GM12892 (cell line): ENCODE results near the gene BTBD17.

Experiments
- POLR2A ChIP-seq: IDR thresholded peaks from 2 replicates; pipeline ENCODE4 v1.6.1; 2011; ENCODE audit warnings: low read depth, low read length, control low read depth
- POLR2AphosphoS5 ChIP-seq: IDR thresholded peaks from 2 replicates; pipeline ENCODE4 v1.6.1; 2011; ENCODE audit warnings: low read depth, low read length, control low read depth
- TAF1 ChIP-seq: IDR thresholded peaks from 2 replicates; pipeline ENCODE4 v1.6.1; 2011; ENCODE audit warnings: low read depth, mild to moderate bottlenecking, control low read depth, low read length, borderline replicate concordance

DNA sequence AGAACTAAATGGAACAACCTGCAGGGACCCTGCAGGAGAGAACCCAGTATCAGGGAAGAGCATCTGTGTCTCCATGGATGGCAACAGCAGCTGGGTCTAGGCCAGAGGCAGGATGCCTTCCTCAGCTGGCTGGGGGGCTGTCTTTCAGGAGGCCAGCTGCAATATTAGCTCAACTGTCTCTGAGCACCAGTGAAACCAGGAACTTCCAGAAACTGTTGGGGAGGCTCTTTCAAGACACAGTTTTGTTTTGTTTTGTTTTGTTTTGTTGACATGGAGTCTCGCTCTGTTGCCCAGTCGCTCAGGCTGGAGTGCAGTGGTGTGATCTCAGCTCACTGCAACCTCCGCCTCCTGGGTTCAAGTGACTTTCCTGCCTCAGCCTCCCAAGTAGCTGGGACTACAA lies 13.2 kb upstream of the BTBD17 start:
- TF ChIP-seq POLR2AphosphoS5 (no peak), POLR2A (no peak), TAF1 (no peak)
